ENCODE data around the gene VEGFB. TPM values are rescaled to one million over a fixed set of nuclear protein-coding genes. Genes with fewer than 3 reads are reported as not detected.

VEGFB gene
- total and polyA plus RNA-seq, 2 of the 4 experiments (the other 2 are of a cell fraction) = 3.0 to 25.1 TPM

DNA sequence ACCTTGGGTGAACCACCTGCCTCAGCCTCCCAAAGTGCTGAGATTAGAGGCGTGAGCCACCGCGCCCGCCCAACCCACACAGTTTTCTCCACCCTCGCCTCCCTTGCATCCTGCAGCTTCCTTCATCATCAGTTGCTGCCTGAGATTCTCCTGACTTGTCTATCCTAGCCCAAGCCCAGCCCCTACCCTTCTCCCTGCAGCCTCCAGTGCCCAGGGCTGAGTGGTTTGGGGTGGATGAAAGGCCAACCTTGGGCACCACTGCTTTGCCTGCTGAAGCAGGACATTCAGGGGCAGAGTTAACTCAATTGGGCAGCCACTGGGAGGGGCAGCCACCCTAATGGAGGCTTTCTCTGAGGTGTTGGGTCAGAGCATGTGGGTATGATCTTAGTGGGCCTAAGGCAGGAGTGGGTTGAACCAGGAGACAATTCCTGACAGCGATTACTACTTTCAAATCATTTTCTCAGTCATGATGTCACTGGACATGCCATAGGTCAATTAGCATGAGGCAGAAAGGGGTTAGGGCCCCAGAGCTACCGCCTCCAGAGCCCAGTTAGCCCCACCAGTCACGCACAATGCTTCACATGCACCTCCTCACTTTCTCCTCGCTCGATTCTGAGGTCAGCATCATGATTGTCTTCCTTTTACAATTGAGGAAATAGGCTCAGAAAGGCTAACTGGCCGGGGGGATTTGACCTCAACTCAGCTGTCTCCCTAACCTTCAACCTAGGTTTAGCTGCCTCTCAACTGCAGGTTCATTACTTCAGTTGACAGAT lies 5.5 kb downstream of the VEGFB start:
- intact Hi-C loops (cut with micrococcal nuclease) (loop anchor here (2.0 kb wide), 1 partner anchor 53 kb away; the partner anchor contains the start of gene STIP1), in situ Hi-C loops (cut with MboI; ENCODE audit: low sequenced_read_pairs) (no loop called here), dilution Hi-C loops (cut with HindIII; ENCODE audit: low sequenced_read_pairs, unreplicated experiment) (no loop called here)
- Histone ChIP-seq H2BK5ac (ENCODE audit: low read depth, low read length, poor library complexity, severe bottlenecking) (peak overlapping the region; percentile 77), H3K18ac (ENCODE audit: low read depth, low read length) (no peak overlapping the region), H3K4me3 (ENCODE audit: insufficient read depth, low read depth, low read length) (no peak overlapping the region), H3K27me3 (ENCODE audit: control insufficient read depth, insufficient read depth, low read length) (no peaks in the 10 kb centered on the region), H4K8ac (ENCODE audit: low read depth in 2 of 2, low read length in 2 of 2) (peak overlapping the region; percentile 96 to 99), H3K36me3 (ENCODE audit: control insufficient read depth, insufficient read depth, low read length) (peaks cover 31% of the 10 kb centered on the region), H3K27ac (ENCODE audit: insufficient read depth, low read length) (peak overlapping the region; percentile 85), H3K14ac (replicated peaks; ENCODE audit: low read depth, low read length) (peak overlapping the region; percentile 79), H2BK20ac (ENCODE audit: low read depth, low read length) (no peak overlapping the region), H2AFZ (replicated peaks; ENCODE audit: low read length, poor library complexity) (no peak overlapping the region), H3K4ac (ENCODE audit: low read depth, low read length) (peak overlapping the region; percentile 94), H2AK5ac (ENCODE audit: low read depth, low read length) (peak overlapping the region; percentile 73), H3K56ac (ENCODE audit: extremely low read depth, insufficient read depth, low read length) (no peak overlapping the region), H3K4me1 (ENCODE audit: control insufficient read depth, insufficient read depth, low read length) (peaks cover 14% of the 10 kb centered on the region), H3K9me1 (ENCODE audit: insufficient read depth, low read length) (peaks cover 14% of the 10 kb centered on the region), H2BK15ac (ENCODE audit: low read depth, low read length) (peak overlapping the region; percentile 12; the same call in 2 of the 3 replicates), H3K9me3 (ENCODE audit: control insufficient read depth, insufficient read depth, low read length) (no peaks in the 10 kb centered on the region), H3K4me2 (ENCODE audit: low read depth, low read length) (peak overlapping the region; percentile 81), H3K79me1 (ENCODE audit: low read depth in 1 of 2, low read length in 2 of 2) (peaks cover 30 to 50% of the 10 kb centered on the region in 2 experiments; a peak in 3 of 4 replicates), H4K91ac (ENCODE audit: insufficient read depth, low read depth, low read length) (peak overlapping the region; percentile 74), H2BK120ac (ENCODE audit: low read depth, low read length) (peak overlapping the region; percentile 1; the same call in 1 of the 2 replicates), H4K5ac (ENCODE audit: low read depth, low read length) (peak overlapping the region; percentile 90), H3K23ac (ENCODE audit: low read depth, low read length) (0 out of 2 replicates have a peak overlapping the region, but pooled peaks have one; percentile 61), H4K20me1 (ENCODE audit: insufficient read depth, low read length) (peaks cover 13% of the 10 kb centered on the region), H3K9ac (ENCODE audit: low read depth, low read length) (peak overlapping the region; percentile 74), H2AK9ac (replicated peaks; ENCODE audit: low read depth, low read length, poor library complexity) (peak overlapping the region; percentile 81)
- ATAC-seq (ENCODE audit: low read depth) = no peak
- CTCF ChIA-PET = no interaction called here
- BruUV-seq (replicated peaks) = no TSS peak
- no peak for DNase-seq
- TF ChIP-seq MXI1 (IDR thresholded peaks at IDR 0.05; ENCODE audit: borderline replicate concordance, low read depth, low read length) (0 out of 2 replicates have a peak, but pooled peaks have one; percentile 9), CEBPB (IDR thresholded peaks at IDR 0.05; ENCODE audit: low read depth, low read length) (no peak), NFE2L2 (IDR thresholded peaks at IDR 0.05; ENCODE audit: low read depth, low read length) (no peak), FOS (IDR thresholded peaks at IDR 0.05; ENCODE audit: low read depth, low read length) (no peak)
- TF ChIP-seq, protein P1, sequence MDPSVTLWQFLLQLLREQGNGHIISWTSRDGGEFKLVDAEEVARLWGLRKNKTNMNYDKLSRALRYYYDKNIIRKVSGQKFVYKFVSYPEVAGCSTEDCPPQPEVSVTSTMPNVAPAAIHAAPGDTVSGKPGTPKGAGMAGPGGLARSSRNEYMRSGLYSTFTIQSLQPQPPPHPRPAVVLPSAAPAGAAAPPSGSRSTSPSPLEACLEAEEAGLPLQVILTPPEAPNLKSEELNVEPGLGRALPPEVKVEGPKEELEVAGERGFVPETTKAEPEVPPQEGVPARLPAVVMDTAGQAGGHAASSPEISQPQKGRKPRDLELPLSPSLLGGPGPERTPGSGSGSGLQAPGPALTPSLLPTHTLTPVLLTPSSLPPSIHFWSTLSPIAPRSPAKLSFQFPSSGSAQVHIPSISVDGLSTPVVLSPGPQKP (IDR thresholded peaks at IDR 0.05; ENCODE audit: borderline replicate concordance, low read depth, low read length) = no peak
- POLR2A ChIA-PET (ENCODE audit: unreplicated experiment) = no interaction called here
- WGBS, 2 experiments (ENCODE audit: extremely low coverage in 2 of 2, insufficient read length in 1 of 2) = 100% methylated on average over 2 of the region's 11 CpGs; no CpG with 5 or more reads in 1 of the 2 experiments
